ENCODE data around the gene JAZF1.

DNA sequence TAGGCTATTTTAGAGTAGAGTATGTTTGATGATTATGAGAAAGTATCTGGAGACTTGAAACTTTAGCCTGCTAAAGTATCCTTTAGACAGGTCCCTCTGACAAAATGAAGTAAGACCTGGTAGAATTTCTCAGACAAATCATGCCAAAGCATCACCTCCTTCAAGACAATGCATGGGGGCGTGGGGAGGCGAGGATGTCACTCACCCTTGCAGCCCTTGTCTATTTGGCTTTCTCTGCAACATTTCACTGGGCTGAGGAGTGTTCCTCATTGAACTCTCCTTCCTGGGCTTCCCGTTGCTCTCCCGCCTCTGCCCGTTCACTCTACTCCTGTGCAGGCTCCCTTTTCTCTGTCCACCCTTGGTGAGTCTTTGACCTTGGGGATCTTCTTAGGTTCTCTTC, 98.5 kb downstream of the JAZF1 start:
- TF ChIP-seq, protein P1, sequence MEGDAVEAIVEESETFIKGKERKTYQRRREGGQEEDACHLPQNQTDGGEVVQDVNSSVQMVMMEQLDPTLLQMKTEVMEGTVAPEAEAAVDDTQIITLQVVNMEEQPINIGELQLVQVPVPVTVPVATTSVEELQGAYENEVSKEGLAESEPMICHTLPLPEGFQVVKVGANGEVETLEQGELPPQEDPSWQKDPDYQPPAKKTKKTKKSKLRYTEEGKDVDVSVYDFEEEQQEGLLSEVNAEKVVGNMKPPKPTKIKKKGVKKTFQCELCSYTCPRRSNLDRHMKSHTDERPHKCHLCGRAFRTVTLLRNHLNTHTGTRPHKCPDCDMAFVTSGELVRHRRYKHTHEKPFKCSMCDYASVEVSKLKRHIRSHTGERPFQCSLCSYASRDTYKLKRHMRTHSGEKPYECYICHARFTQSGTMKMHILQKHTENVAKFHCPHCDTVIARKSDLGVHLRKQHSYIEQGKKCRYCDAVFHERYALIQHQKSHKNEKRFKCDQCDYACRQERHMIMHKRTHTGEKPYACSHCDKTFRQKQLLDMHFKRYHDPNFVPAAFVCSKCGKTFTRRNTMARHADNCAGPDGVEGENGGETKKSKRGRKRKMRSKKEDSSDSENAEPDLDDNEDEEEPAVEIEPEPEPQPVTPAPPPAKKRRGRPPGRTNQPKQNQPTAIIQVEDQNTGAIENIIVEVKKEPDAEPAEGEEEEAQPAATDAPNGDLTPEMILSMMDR (IDR thresholded peaks at IDR 0.05 in 2 of 3, conservative IDR thresholded peaks at IDR 0.05 in 1 of 3; ENCODE audit: borderline replicate concordance in 1 of 3, insufficient read depth in 1 of 3, low read depth in 2 of 3, low read length in 2 of 3): no peak
- TF ChIP-seq TCF7L2 (IDR thresholded peaks at IDR 0.05; ENCODE audit: borderline replicate concordance, extremely low read depth, insufficient read depth, insufficient read length) (no peak), POLR2A (IDR thresholded peaks at IDR 0.05; ENCODE audit: borderline replicate concordance, extremely low read depth, insufficient read depth, insufficient read length) (no peak), ZNF274 (IDR thresholded peaks at IDR 0.05; ENCODE audit: low read depth, low read length) (no peak), POLR2AphosphoS5 (IDR thresholded peaks at IDR 0.05; ENCODE audit: low read depth, low read length) (no peak), EZH2phosphoT487 (IDR thresholded peaks at IDR 0.05; ENCODE audit: borderline replicate concordance) (no peak), SRF (IDR thresholded peaks at IDR 0.05; ENCODE audit: low read depth) (no peak)
- TF ChIP-seq, protein P2, sequence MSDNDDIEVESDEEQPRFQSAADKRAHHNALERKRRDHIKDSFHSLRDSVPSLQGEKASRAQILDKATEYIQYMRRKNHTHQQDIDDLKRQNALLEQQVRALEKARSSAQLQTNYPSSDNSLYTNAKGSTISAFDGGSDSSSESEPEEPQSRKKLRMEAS (IDR thresholded peaks at IDR 0.05): no peak
